KG1 (cell line): ENCODE data around the gene ESPL1.

Source experiments
- DNase-seq: peaks from one replicate; lab custom pipeline; 2025; lab: John Stamatoyannopoulos, UW

ESPL1 gene

DNA sequence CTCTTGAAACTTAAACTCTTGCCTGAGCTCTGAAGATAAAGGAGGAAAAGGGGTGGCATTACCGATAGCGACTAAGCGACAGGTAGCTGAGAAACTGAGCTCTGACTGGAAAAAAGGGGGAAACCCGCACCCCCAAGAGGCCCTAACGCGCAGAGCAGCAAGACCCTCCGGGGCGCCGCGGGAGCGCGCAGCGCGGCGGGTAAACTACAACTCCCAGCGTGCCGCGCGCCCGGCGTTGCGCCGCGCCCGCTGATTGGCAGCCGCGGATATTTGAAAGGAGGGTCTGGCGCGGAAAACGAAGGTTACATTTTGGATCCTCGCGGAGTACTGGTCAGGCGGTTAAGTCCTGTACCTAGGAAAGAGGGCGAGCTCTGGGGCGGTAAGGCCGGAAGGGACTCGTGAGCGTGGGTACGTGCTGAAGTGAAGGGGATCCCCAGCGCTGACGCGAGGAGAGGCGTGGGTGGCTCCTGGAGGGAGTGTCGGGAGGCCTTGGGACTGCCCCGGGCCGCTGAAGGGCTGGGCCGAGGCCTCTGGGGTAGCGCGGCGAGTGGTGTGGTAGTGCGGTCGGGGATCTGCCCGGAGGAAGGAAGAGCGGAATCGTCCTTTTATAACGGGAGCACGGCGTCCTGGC, at the start of gene ESPL1:
ESPL1 (plus strand) TSS at position 301 of the 631 bp plus-strand sequence. CDS start 468 bp downstream, outside the sequence.
- DNase-seq: peak; percentile 47

DNA sequence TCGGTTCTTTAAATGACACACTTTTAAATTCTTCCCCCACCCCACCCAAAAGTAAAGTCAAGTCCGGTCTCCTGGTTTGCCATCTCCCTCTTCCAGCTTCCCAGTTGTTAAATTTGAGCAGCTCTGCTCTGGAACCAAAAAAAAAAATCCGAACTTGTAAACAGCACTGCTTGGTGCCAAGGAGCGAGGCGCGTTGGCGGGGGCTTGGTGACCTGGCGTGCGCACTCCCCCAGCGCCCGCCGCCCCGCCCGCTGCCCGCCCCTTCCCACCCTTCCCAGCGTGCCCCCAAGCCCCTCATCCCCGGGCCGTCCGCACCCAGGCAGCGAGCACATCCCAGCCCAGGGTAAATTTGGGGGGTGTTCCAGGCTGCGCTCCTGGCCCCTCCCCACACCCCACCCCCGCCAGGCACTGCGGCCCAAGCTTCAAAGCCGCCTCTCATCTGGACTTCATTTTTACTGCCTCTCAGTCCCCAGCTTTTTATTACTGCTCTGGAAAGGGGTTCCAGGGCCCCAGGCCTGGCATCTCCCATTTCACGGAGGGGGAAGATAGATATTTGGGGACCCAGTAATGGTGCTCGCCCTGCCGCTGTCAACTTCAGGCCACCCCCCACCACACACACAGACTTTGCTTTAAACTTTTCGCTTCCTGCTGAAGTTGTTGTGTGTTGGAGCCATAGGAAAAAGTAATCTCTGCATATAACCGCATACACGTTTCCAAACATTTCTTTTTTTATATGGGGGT, 49.4 kb upstream of the ESPL1 start:
- no peak for DNase-seq

DNA sequence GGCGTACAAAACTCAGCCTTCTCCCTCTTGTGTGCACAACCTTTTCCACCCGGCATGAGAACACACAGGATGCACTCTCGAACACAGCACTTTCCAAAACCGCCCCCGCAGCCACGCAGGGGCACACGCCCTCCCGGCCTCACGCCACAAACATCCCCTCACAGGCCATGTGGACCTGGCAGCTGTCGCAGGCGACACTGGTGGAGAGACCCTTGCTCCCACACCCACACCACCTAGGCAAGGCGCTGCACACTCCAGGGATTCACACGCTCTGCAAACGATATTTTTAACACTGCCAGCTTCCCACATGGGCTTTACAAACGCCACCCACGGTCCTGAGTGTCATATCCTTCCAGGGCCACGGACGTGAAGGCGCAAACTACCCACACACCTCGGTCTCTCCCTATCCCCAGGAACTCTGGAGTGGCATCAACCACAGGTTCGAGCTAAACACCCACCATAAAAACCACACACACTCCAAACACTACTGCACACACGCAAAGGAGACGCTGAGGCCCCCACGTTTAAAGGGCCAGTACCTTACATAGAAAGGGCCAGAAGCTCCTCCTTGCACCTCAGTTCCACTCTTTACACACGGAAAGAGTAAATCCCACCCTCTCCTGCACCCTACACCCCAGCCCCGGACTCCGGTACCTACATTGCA, 48.7 kb upstream of the ESPL1 start:
- no peak for DNase-seq

DNA sequence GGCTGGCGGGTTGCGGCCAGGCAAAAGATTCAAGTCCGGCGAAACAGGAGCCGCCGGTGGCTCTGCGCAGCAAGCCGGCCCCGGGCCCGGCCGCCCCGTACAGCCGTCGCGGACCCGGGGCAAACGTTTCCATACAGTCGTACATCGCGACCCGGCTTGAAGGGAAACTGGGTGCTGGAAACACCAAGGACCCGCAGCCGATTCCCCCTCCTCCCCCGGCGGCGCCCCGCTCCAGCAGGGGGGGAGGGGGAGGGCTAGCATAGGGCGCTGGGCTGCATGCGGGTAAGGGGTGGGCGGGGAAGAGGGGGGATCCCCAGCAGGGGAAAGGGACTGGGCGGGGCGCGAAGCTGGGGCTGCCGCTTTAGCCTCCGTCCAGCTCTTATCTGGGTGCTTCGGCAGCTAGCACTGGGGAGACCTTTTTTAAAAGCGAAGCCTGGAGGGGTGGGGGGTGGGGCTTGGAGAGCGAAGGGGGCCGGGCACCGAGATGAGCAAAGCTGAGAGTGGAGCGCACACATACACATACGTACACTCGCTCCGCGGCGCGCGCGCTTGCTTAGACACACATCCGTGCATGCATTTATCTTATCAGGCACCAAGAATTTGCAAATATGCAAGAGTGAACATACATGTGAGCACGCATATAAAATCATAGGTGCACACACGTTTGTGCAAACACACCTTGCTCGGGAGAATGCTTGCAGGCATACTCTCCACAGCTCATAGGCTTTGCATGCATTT, 48.0 kb upstream of the ESPL1 start:
- peak; percentile 43 for DNase-seq

DNA sequence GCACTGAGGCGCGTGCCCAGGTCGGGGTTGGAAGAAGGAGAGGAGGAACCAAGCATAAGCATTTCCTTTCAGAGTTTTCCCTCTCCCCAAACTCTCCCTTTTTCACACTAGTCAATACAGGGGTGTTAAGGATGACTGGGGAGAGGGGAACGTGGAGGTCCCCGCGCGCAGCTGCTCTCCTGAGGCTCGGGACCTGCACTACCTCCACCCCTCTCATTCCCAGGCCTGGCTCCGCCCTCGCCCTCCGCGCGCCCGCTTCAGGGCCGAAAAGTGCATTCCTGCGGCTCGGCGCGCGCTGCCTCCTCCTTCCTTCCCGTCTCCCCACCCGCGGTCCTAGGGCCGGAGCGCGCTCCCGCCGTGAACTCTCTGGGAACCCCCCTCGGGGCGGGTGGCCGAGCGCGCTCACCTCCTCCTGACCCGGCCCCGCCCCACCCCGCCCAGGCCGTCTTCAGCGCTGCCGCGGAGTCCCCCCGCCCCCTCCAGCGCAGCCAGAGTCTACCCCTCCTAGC, 47.4 kb upstream of the ESPL1 start:
- DNase-seq: peak; percentile 43

DNA sequence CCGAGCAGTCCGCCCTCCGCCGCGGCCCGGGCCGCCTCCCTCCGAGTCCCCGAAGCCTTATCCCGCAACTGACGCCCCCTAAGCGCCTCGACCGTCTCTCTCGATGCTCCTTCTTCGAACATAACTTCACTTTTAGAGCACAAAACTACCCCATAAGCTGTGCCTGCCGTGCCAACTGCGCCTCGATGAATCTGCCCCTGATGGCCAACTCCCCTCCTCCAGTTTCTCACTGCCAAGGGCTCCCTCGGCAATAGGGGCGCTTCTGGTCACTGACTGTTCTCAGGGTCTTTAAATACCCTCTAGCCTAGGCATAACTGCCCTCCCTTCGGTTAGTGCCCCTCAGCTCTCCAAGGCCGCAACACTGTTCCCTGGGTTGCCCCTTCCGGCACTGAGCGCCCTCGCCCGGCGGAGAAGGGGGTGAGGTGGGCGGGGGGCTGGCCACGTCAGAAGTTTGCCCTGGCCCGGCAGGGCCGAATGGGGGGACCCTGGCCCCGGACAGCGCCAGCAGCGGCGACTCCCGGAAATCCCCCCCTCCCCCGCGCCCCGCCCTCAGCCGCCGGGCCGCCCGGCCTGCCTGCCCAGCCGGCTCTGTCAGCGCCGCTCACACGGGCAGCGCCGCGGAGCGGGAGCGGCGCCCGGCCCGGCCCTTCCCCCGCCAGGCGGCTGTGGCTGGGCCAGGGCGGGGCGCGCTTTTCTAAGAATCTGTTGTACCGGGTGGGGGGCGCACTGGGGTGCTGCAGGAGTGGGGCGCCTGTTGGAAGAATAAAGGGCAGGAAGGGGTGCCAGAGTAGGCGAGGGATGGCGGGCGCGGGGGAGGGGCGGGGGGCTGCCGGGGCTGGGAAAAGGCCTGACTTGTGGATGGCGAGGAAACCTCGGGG, 46.7 kb upstream of the ESPL1 start:
- no peak for DNase-seq

DNA sequence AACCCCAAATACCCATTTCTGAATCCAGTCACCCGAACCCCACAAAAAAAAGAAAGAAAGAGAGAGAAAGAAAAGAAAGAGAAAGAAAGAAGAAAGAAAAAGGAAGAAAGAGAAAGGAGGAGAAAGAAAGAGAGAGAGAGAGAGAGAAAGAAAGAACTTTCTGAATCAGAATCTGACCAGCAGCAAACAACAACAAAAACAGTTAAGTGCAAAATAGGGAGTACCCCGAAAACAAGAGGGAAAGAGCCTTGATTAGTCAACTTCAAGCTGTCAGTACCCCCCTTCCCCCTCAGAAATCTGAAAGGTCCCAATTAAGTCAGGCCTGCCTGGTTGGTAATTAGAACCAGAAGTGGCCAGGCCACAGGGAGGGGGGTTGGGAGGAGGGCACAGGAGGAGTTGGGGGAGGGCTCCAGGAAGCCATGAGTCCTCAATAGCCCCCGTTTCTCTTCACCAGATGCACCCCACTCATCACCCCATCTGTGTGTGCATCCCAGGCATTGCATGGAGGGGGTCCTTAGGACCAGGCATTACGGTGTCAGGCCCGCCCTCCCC, 45.9 kb upstream of the ESPL1 start:
- no peak for DNase-seq

DNA sequence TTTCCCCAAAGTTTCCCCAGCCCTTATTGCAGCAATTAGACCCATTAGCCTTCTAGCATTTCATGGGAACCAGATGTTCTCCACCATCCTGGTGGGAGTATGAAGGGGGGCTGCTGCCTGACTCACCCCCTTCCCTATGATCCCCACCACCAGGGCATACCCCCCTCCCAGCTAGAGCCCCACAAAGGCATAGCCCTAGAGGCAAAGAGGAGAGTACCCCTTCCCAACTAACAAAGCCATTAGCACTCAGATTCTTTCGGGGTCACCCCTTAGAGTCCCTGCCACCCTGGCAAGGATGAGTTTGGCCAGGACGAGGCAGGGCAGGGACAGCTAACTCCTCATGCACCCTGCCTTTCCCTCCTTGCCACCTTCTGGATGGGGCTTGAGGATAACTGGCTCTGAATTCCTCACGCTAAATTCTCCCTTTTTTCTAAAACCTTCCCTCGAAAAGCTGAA, 45.3 kb upstream of the ESPL1 start:
- DNase-seq: no peak

DNA sequence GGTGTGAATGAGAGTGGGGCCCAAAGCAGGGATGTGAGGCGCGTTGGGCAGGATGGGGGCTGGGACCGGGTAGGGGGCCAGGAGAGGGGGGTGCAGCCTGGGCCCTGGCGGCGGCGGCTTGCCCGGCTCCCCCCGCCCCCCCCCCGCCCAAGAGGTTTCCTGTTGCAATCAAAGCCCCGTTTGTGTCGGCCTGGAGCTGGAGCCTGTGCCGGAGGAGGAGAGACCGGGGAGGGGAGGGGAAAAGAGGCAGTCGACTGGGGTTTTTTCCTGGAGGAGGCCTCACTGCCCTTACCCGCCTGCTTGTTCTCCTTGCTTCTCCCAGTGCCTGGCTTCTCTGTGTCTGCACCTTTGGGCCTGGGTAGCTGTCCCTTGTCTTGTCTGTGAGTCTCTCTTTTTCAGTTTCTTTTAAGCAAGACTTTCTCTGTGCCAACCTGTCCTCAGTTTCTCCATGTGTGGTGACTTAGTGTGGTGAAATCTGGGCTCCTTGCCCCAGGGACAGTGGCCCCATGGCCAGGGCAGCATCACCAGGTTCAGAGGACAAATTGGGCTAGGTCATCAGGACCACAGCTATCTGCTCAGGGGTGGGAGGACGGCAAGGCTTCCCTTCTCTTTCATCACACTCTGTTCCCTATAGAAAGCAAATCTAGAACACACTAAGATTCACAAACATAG, 44.6 kb upstream of the ESPL1 start:
- DNase-seq: no peak

DNA sequence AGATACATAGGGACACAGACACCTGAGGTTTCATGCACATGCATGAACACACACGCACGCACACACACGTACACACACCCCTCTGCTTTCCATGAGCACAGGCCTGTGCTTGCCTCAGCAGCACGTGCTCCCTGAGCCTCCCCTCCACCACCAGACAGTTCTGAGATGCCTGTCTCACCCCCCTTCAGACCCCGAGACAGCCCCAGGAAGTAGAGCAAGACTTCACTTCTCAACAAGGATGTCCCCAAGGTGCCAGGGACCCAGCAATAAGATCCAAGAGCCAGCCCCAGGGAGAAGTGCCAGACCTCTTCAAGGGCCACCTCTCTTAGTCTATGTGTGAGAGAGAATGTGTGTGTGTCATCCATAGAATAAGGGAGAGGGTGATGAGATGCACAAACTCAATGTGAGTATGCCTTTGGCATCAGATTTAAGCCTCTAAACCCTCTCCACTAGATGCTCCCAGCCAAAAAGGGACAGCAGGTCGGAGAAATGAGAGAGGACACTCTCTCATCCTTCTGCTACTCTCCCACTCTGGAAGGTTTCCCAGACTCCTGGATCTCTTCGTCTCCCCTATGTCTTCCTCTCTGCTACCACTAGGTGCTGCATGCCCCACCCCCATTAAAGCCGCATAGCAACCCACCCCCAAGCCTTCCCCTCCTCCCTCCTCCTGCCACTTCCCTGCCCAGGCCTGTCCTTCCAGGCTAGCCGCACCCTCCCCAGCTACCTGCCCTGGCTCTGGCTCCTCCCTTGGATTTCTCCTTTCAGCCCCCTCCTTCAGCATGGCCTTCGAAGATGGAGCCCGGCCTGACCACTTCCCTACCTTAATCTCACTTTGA, 43.8 kb upstream of the ESPL1 start:
- no peak for DNase-seq

DNA sequence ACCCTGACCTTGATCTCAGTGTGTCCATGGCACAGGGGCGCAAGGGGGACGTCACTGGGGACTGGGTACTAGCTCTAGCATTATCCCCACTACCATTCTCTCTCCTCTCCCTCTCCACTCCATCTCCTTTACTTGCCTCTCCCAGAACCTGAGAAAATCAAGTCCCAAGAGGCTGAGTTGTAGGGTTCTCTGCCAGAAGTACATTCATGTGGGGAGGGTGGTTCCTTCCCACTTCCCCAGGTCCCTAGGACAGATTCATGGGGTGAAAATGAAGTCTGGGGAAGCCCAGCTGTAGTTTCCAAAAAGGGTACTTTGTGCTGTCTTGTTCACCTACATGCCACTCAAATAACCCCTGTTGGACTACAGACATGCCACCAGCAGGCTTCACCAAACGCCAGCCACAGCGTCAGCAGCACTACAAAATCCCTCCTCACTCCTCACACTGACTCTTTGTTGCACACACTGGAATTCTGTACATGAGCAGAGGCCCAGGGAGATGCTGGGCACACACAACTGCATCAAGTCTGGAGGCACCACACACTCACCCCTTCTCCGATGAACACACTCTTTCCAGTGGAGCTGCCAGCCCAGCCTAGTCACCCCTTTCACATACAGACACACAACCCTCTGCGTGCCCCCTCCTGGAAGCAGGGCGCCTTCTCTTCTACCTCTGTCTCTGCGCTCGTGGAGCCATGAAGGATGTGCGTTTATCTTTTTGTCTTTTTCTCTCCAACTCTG, 43.0 kb upstream of the ESPL1 start:
- DNase-seq: no peak

DNA sequence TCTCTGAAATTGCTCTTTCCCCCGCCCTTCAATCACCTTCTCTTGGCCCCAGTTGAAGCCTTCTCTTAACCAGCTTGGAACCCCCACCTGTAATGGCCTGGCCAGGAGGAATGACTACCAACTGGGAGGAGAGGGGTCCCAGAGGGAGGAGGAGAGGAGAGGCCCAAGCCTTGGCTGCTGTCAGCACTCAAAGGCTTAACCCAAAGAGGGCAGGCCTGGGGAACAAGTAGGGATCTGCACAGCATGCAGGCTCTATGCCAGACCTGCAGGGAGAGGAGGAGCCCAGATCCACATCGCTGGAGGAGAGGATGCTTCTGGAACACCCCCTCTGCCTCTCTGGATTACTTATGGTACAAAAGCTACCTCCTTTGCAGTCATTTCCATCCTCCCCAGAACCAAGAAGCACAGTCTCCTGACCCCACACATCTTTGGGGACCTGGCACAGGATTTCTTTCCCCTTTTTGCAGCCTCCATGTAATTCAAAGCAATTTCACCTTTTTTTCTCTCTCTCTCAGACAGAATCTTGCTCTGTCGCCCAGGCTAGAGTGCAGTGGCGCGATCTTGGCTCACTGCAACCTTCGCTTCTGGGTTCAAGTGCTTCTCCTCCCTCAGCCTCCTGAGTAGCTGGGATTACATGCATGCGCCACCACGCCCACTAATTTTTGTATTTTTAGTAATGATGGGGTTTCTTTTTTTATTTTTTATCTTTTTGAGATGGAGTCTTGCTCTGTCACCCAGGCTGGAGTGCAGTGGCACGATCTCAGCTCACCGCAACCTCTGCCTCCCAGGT, 42.3 kb upstream of the ESPL1 start:
- no peak for DNase-seq

DNA sequence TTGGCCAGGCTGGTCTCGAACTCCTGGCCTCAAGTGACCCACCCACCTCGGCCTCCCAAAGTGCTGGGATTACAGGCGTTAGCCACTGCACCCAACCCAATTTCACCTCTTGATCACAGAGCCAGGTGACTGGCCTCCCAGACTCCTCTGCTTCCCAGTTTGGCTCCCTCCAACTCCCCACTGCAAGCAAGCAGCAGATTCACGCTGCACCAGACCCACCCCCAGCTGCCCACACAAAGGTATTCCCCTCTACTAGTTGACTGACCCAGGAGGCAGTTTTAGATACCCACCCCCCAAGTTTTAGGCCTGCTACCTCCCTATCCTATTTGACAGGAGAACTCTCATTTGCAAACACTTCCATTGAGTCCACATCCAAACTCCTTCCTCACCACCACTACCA, 41.3 kb upstream of the ESPL1 start:
- no peak for DNase-seq

DNA sequence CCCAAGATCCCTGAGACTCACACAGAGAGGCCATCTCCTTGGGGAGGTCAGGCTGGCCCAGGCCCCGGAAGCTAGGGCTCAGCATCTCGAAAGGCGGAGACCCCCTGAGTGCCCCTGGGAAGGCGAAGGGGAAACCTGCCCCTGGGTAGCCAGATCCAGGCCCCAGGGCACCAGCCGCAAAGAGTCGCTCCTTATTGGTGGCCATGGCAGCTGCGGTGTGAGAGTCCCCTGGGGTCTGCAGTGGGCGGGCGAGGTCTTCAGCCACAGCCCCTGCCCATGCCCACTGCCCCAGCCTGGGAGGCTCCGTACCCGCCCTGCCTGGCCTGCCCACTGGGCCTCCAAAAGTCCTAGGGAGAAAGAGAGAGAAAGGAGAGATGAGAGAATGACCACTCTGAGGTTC, 40.8 kb upstream of the ESPL1 start:
- DNase-seq: no peak

DNA sequence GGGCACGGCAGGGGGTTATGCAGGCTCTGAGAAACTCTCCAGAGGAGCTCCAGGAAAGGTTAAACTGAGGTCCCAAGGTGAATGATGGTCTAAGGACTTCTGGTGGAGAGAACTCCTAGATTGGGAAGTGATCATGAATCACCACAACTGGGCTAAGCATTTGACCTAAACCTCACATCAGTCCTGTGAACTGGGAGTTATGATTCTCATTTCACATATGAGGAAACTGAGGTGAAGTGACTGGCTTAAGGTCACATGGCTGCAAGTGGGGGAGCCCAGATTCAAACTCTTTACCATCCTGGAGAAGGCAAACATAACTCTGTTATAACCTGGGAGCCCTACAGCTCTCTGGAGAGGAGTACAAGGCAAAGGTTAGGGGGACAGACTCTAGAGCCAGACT, 40.3 kb upstream of the ESPL1 start:
- no peak for DNase-seq

DNA sequence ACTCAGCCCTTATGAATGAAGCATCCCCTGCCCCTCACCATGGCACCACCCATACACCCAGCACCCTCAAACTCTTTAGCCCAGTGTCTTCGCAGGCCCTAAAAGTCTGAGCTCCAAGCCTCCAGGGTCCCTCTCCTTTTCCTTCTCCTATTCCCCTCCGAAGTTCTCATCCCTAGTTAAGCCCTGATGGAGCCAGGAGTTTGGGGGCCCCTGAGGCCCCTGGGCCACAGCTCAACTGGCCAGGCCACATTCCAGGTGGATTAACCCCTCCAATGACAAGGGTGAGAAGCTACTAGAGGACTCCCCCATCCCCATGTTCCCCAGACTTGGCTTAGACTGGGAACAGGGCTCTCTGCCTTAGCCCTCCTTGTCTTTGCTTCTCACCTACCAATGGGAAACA, 38.6 kb upstream of the ESPL1 start:
- DNase-seq: no peak

DNA sequence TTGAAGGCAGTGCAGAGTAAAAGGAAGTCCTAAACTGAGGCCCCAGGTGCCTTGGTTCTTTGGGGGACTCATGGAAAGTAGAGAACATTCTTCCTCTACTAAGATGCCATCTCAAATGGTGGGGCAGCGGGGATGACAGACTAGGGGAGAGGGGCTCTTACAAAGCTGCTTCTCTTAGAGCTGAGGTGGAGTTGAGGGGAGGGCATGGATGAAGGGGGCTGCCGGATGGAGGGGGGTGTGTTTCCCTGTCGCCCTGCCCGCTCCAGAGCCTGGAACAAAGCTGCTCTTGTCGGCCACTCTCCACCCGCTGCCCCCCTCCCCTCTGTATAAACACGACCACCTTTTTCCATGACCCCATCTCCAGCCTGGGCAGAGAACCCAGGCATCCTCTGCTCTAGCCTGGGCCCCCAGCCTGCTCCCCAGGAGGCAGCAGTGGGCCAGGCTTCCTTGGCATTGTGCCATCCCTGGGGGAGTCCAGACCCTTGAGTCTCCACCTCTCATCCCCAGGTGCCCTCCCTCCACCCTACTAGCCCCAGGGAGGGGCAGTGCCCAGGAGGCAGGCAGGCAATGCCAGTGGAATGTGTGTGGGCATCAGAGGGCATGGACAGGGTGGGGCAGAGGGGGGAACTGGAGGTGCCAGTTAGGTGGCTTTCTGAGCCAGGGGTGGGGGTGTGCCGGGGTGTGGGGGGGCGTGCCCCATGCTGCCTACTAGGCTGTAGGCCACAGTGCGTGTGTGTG, 37.8 kb upstream of the ESPL1 start:
- no peak for DNase-seq

DNA sequence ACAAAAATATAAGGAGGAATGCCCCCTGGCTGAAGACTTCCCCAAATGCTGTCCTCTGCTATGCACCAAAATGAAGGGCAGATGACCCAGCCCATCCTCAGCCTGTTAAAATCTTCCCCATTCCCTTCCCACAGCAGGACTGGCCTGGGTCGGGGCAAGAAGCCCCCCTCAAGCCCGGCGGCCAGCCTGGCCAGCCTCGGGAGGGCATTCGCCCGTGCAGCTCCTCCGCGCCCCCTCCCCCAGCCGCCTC, 36.5 kb upstream of the ESPL1 start:
- DNase-seq: no peak
